GM12865 (cell line): Measurements from ENCODE around the gene RTF2.

ENCODE experiments used
- DNase-seq: peaks from one replicate; pipeline ENCODE4 v3.0.0; 2010; ENCODE audit warnings: low read depth
- H3K4me3 ChIP-seq: 2 replicates; pipeline ENCODE4 v1.5.1; 2011; ENCODE audit warnings: mild to moderate bottlenecking, low read depth, low read length, control low read depth
- CTCF ChIP-seq: IDR thresholded peaks from 2 replicates; pipeline ENCODE4 v1.5.1; 2011; ENCODE audit warnings: low read length, control low read depth, low read depth, inconsistent platforms; ENCODE audit not compliant: insufficient read depth; ENCODE audit errors: missing control alignments

RTF2 gene

GRCh38 chr20:56468316-56469076 is at the start of gene RTF2:
TSS of gene RTF2 (plus strand) at chr20:56468627. CDS start at chr20:56468698, 71 bp downstream.
- no peak for TF ChIP-seq CTCF
- peak; percentile 96 for DNase-seq
- peak within 1 kb of the TSS; percentile 100 for H3K4me3 ChIP-seq

GRCh38 chr20:56420028-56420427 is 48.4 kb upstream of the RTF2 start:
- no peak overlapping the region for H3K4me3 ChIP-seq
- no peak for TF ChIP-seq CTCF
- no peak for DNase-seq

- no peak for TF ChIP-seq CTCF
- no peak overlapping the region for H3K4me3 ChIP-seq
- no peak for DNase-seq
These were observed 47.3 kb upstream of the RTF2 start for GRCh38 chr20:56420940-56421688.

GRCh38 chr20:56422076-56422823 is 46.2 kb upstream of the RTF2 start:
- DNase-seq, result no peak
- TF ChIP-seq CTCF, result no peak
- H3K4me3 ChIP-seq, result no peak overlapping the region

- DNase-seq, result no peak
These were observed 45.6 kb upstream of the RTF2 start for GRCh38 chr20:56422824-56423189.

GRCh38 chr20:56423211-56423610 is 45.2 kb upstream of the RTF2 start:
- DNase-seq, result no peak
- no peak overlapping the region for H3K4me3 ChIP-seq
- no peak for TF ChIP-seq CTCF

More at GRCh38 chr20:56422824-56423189, 45.6 kb upstream of the RTF2 start:
- TF ChIP-seq CTCF, result no peak
- no peak overlapping the region for H3K4me3 ChIP-seq
